Adrenal gland (tissue), 5 donors: ENCODE data around the gene ALDH16A1.

ENCODE experiments used
- CTCF ChIP-seq, 6 experiments: fragments of 450-650 bp in 4 of 6; fragments of 200-600 bp in 2 of 6; sonication (generic) in 1 of 6; IDR thresholded peaks; 1 replicate in 5 of 6; 2 replicates in 1 of 6; pipeline versions ENCODE4 v1.5.1 to v1.8.0; 2016 to 2021; ENCODE audit warnings: antibody characterized with exemption in 6 of 6, mild to moderate bottlenecking in 2 of 6, moderate library complexity in 1 of 6
- POLR2A ChIP-seq, 2 donors: fragments of 450-650 bp; IDR thresholded peaks; one replicate each; pipeline ENCODE4 v1.6.1; 2017; ENCODE audit warnings: antibody characterized with exemption in 2 of 2, mild to moderate bottlenecking in 2 of 2, moderate library complexity in 1 of 2
- donor health status: DM: no; HTN: no; CAD: no.

- no peak for TF ChIP-seq POLR2A (IDR thresholded peaks at IDR 0.05)
- TF ChIP-seq CTCF (IDR thresholded peaks at IDR 0.05): no peak
These were observed 2.6 kb upstream of the ALDH16A1 start for GRCh38 chr19:49450405-49450804.
